CD4-positive, CD25-positive, alpha-beta regulatory T cell (primary cell): Measurements from ENCODE around the gene CEP350. TPM values are rescaled to one million over a fixed set of nuclear protein-coding genes. Genes with fewer than 3 reads are reported as not detected.
A peak's percentile ranks its signal among the peaks of the same experiment; 100 is the strongest.

ENCODE experiments used
- ATAC-seq, 2 donors: fragments of 150-1000 bp; cut with Tn5 transposase; one replicate each; pipeline ENCODE4 v1.10.0; 2021; ENCODE audit warnings: low read depth in 2 of 2, moderate number of reproducible peaks in 2 of 2, moderate library complexity in 1 of 2
- DNase-seq, 3 donors: peaks; one replicate each; pipeline versions ENCODE4 v3.0.0 to v3.0.0-alpha.2; 2012 to 2022; ENCODE audit warnings: mixed read lengths in 1 of 3
- H3K27ac ChIP-seq: one replicate; pipeline ENCODE4 v1.7.0; 2013; ENCODE audit warnings: mild to moderate bottlenecking, low read length; ENCODE audit not compliant: insufficient read depth, poor library complexity, severe bottlenecking
- H3K27me3 ChIP-seq: one replicate; pipeline ENCODE4 v1.7.0; 2013; ENCODE audit warnings: low read length; ENCODE audit not compliant: control insufficient read depth, insufficient read depth
- H3K36me3 ChIP-seq: one replicate; pipeline ENCODE4 v1.7.0; 2013; ENCODE audit warnings: mild to moderate bottlenecking, low read length, moderate library complexity; ENCODE audit not compliant: control insufficient read depth, insufficient read depth
- H3K4me1 ChIP-seq: 2 replicates; pipeline ENCODE4 v1.7.0; 2013; ENCODE audit warnings: mild to moderate bottlenecking, low read length; ENCODE audit not compliant: insufficient read depth, control insufficient read depth, poor library complexity, severe bottlenecking
- H3K4me3 ChIP-seq: one replicate; pipeline ENCODE4 v1.7.0; 2013; ENCODE audit warnings: low read depth, mild to moderate bottlenecking, low read length, moderate library complexity
- H3K9me3 ChIP-seq, 2 experiments: 1 replicate in 1 of 2; 2 replicates in 1 of 2; pipeline ENCODE4 v1.7.0; 2013; ENCODE audit warnings: low read length in 2 of 2, mild to moderate bottlenecking in 1 of 2, moderate library complexity in 1 of 2; ENCODE audit not compliant: control insufficient read depth in 2 of 2
- H3K27ac Mint-ChIP-seq, 3 donors: one replicate each; pipeline ENCODE4 v1.8.0; 2020 to 2022; ENCODE audit warnings: mild to moderate bottlenecking in 3 of 3, mixed read lengths in 3 of 3, moderate library complexity in 2 of 3
- H3K27me3 Mint-ChIP-seq: one replicate; pipeline ENCODE4 v1.8.0; 2022; ENCODE audit warnings: mild to moderate bottlenecking, mixed read lengths
- H3K36me3 Mint-ChIP-seq: one replicate; pipeline ENCODE4 v1.8.0; 2020; ENCODE audit warnings: mixed read lengths
- H3K4me1 Mint-ChIP-seq, 4 donors: one replicate each; pipeline ENCODE4 v1.8.0; 2020 to 2022; ENCODE audit warnings: mixed read lengths in 4 of 4, mild to moderate bottlenecking in 1 of 4
- H3K4me3 Mint-ChIP-seq, 4 donors: one replicate each; pipeline ENCODE4 v1.8.0; 2020 to 2022; ENCODE audit warnings: mild to moderate bottlenecking in 4 of 4, mixed read lengths in 4 of 4, moderate library complexity in 3 of 4
- H3K9me3 Mint-ChIP-seq, 7 donors: one replicate each; pipeline ENCODE4 v1.8.0; 2020 to 2022; ENCODE audit warnings: mixed read lengths in 7 of 7, mild to moderate bottlenecking in 3 of 7, moderate library complexity in 2 of 7
- polyA plus RNA-seq, 4 donors: library from polyadenylated mRNA; unstranded; fragments of 300-500 nt; fragmentation: Illumina TruSeq; gene quantifications; one replicate each; pipeline ENCODE4 v1.2.3, GENCODE V29; 2021
- total RNA-seq: library from RNA; stranded (reverse); gene quantifications from one replicate; pipeline ENCODE4 v1.2.3, GENCODE V29; 2022

The CEP350 gene, protein sequence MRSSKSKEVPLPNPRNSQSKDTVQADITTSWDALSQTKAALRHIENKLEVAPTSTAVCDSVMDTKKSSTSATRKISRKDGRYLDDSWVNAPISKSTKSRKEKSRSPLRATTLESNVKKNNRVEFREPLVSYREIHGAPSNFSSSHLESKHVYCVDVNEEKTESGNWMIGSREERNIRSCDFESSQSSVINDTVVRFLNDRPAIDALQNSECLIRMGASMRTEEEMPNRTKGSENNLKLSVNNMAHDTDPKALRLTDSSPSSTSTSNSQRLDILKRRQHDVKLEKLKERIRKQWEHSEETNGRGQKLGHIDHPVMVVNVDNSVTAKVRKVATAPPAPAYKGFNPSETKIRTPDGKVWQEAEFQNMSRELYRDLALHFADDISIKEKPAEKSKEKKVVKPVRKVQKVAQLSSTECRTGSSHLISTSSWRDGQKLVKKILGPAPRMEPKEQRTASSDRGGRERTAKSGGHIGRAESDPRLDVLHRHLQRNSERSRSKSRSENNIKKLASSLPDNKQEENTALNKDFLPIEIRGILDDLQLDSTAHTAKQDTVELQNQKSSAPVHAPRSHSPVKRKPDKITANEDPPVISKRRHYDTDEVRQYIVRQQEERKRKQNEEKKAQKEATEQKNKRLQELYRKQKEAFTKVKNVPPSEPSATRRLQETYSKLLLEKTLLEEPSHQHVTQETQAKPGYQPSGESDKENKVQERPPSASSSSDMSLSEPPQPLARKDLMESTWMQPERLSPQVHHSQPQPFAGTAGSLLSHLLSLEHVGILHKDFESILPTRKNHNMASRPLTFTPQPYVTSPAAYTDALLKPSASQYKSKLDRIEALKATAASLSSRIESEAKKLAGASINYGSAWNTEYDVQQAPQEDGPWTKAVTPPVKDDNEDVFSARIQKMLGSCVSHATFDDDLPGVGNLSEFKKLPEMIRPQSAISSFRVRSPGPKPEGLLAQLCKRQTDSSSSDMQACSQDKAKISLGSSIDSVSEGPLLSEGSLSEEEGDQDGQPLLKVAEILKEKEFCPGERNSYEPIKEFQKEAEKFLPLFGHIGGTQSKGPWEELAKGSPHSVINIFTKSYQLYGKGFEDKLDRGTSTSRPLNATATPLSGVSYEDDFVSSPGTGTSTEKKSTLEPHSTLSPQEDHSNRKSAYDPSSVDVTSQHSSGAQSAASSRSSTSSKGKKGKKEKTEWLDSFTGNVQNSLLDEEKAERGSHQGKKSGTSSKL (N-terminal part only)
- total RNA-seq (69.9 TPM), polyA plus RNA-seq (10 to 100 TPM; 20.4 to 29.4 (median 25.5) TPM)

DNA sequence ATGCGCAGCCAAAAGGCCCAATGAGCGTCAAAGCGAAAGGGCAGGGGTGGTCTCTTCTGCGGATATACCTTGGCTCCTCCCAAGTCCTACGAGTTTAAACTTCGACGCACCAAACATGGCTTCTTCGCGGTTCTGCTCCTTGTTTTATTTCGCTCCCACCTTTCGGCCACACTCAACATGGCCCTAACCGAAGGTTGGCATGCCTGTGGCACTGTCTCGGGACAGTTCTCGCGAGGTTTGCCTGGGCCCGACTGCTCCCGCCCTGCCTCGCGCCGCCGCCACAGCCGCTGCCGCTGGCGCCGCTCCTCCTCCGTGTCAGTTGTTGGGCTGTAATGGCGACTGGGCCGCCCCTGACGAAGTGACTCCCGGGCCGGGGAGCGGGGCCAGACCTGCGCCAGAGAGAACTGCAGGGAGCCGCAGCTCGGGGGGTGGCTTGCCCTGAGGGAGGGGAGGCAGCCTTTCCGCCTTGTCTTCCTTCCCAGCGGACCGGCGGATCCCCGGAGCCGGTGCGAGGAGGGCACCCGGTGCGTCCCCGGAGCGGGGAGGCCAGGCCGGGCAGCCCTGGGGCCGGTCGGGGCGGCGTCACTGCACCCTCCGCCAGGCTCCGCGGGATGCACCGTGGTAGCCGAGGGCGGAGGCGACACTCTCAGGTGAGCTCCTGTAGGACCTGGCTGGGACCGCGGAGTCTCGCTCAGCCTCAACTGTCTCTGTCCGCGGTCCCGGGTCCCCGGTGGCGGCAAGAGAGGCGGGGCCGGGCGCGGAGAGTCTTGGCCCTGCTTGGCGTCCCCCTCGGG lies at the start of gene CEP350:
Gene CEP350 (plus strand): TSS at position 318 of the 794 bp plus-strand sequence. CDS start 31,372 bp downstream, outside the sequence.
- Mint-ChIP-seq H3K27me3 (peaks cover 4% of the 10 kb centered on the region), H3K4me3 (peak within 1 kb of the TSS; percentile 88 to 98 (median 94)), H3K36me3 (no peaks in the 10 kb centered on the region), H3K27ac (peak within 1 kb of the TSS; percentile 90 to 96 (median 96)), H3K9me3 (no peaks in the 10 kb centered on the region), H3K4me1 (peaks cover 44 to 68% (median 48%) of the 10 kb centered on the region in 4 donors)
- Histone ChIP-seq H3K27me3 (no peaks in the 10 kb centered on the region), H3K36me3 (no peaks in the 10 kb centered on the region), H3K9me3 (no peaks in the 10 kb centered on the region), H3K4me1 (peaks cover 46% of the 10 kb centered on the region), H3K27ac (peak within 1 kb of the TSS; percentile 93), H3K4me3 (peak within 1 kb of the TSS; percentile 98)
- ATAC-seq (peak; percentile 90 to 94), DNase-seq (peak; percentile 97 to 99 (median 99))

DNA sequence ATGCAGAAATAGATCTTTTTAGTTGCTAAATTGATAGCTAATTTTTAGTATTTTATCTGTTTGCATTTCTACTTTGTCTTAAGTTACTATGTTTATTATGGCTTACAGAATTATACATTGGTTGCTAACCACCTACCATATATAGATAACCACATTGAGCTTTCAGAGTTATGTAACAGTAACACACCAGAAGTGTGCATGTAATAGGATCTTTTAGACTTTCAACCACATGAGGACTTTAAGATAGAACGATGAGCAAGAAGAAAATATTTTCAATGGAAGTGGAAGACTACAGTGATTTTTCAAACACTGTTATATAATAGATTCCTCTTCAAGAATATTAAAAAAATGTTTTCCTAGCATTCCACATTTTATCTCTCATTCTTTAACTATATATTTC lies 43.7 kb upstream of the CEP350 start:
- no peaks in the 10 kb centered on the region for H3K9me3 ChIP-seq
- Mint-ChIP-seq H3K4me3 (no peak overlapping the region), H3K36me3 (peaks cover 31% of the 10 kb centered on the region), H3K27me3 (no peaks in the 10 kb centered on the region), H3K9me3 (no peaks in the 10 kb centered on the region), H3K4me1 (peaks cover 20 to 27% (median 24%) of the 10 kb centered on the region in 4 donors), H3K27ac (peak overlapping the region in 2 of 3 donors; percentile 39 to 59)
- no peak overlapping the region for H3K27ac ChIP-seq
- H3K36me3 ChIP-seq: peaks cover 79% of the 10 kb centered on the region
- ATAC-seq (no peak), DNase-seq (no peak)
- no peak overlapping the region for H3K4me3 ChIP-seq
- no peaks in the 10 kb centered on the region for H3K27me3 ChIP-seq
- no peaks in the 10 kb centered on the region for H3K4me1 ChIP-seq

DNA sequence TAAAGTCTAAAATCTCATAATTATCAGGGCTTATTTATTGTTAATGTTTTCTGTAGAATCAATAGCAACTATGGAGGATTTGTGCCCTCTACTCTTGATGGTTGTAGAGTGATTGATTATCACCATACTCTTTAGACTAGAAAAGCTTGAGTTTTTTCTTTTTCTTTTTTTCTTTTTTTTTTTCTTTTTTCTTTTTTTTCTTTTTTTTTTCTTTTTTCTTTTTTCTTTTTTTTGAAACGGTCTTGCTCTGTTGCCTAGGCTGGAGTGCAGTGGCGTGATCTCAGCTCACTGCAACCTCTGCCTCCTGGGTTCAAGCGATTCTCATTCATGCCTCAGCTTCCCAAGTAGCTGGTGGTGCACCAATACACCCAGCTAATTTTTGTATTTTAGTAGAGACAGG lies 42.8 kb upstream of the CEP350 start:
- Mint-ChIP-seq H3K4me1 (peaks cover 20 to 27% (median 22%) of the 10 kb centered on the region in 4 donors), H3K36me3 (peaks cover 31% of the 10 kb centered on the region), H3K27ac (peak overlapping the region in 1 of 3 donors; percentile 39), H3K9me3 (no peaks in the 10 kb centered on the region), H3K4me3 (no peak overlapping the region), H3K27me3 (no peaks in the 10 kb centered on the region)
- Histone ChIP-seq H3K4me1 (no peaks in the 10 kb centered on the region), H3K27ac (no peak overlapping the region), H3K9me3 (no peaks in the 10 kb centered on the region), H3K36me3 (peaks cover 85% of the 10 kb centered on the region), H3K27me3 (no peaks in the 10 kb centered on the region), H3K4me3 (no peak overlapping the region)
- ATAC-seq (no peak), DNase-seq (no peak)

DNA sequence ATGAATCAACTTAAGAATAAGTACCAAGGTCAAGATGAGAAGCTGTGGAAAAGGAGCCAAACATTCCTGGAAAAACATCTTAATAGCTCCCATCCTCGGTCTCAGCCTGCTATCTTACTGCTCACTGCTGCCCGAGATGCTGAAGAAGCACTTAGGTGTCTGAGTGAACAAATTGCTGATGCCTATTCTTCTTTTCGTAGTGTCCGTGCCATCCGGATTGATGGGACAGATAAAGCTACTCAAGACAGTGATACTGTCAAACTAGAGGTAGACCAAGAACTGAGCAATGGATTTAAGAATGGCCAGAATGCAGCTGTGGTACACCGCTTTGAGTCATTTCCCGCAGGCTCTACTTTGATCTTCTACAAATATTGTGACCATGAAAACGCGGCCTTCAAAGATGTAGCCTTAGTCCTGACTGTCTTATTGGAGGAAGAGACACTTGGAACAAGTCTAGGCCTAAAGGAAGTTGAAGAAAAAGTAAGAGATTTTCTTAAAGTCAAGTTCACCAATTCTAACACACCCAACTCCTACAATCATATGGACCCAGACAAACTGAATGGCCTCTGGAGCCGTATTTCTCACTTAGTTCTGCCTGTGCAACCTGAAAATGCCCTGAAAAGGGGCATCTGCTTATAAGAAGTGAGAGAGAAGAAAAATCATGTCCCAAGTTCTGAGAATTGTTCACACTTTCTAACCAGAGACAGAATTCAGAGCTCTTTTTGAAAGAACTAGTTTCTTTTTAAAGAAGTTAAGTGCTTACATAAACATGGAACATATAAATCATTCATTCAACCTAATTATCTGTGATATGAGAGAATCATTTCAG lies 36.8 kb upstream of the CEP350 start:
- no peak overlapping the region for H3K27ac Mint-ChIP-seq
- peaks cover 38% of the 10 kb centered on the region for H3K36me3 Mint-ChIP-seq

DNA sequence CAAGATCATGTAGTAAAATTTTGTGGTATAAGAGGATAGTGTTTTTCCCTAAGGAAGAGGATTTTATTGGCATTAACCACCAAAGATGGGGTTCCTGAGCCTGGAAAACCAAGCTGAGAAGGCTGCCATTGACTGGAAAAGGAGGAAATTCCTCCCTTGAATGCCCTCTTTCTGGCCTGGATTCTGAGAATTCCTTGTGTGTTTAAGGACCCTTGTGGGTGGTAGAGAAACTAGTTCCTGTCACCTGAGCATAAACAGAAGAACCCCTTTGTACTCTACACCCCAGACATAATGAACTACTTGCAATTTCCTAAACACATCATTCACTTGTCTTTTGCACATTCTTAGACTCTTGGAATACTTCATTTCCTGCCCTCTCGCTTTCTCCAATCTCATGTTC lies 33.1 kb upstream of the CEP350 start:
- Mint-ChIP-seq H3K27me3 (no peaks in the 10 kb centered on the region), H3K9me3 (peaks cover 0 to 1% (median 0%) of the 10 kb centered on the region in 7 donors), H3K4me3 (no peak overlapping the region), H3K27ac (peak overlapping the region in 2 of 3 donors; percentile 61 to 67), H3K4me1 (peaks cover 0 to 9% (median 6%) of the 10 kb centered on the region in 4 donors), H3K36me3 (peaks cover 30% of the 10 kb centered on the region)
- Histone ChIP-seq H3K27ac (no peak overlapping the region), H3K27me3 (no peaks in the 10 kb centered on the region), H3K4me1 (no peaks in the 10 kb centered on the region), H3K36me3 (peaks cover 48% of the 10 kb centered on the region), H3K4me3 (no peak overlapping the region), H3K9me3 (no peaks in the 10 kb centered on the region)
- ATAC-seq (no peak), DNase-seq (no peak)

More for the DNA sequence above, 36.8 kb upstream of the CEP350 start:
- no peak overlapping the region for H3K4me3 ChIP-seq
- no peaks in the 10 kb centered on the region for H3K27me3 ChIP-seq
- H3K4me1 ChIP-seq: no peaks in the 10 kb centered on the region
- Mint-ChIP-seq H3K4me1 (peaks cover 5 to 7% (median 6%) of the 10 kb centered on the region in 4 donors), H3K9me3 (no peaks in the 10 kb centered on the region), H3K4me3 (no peak overlapping the region), H3K27me3 (no peaks in the 10 kb centered on the region)
- ATAC-seq (no peak), DNase-seq (no peak)
- no peaks in the 10 kb centered on the region for H3K9me3 ChIP-seq
- peaks cover 79% of the 10 kb centered on the region for H3K36me3 ChIP-seq
- H3K27ac ChIP-seq: no peak overlapping the region

DNA sequence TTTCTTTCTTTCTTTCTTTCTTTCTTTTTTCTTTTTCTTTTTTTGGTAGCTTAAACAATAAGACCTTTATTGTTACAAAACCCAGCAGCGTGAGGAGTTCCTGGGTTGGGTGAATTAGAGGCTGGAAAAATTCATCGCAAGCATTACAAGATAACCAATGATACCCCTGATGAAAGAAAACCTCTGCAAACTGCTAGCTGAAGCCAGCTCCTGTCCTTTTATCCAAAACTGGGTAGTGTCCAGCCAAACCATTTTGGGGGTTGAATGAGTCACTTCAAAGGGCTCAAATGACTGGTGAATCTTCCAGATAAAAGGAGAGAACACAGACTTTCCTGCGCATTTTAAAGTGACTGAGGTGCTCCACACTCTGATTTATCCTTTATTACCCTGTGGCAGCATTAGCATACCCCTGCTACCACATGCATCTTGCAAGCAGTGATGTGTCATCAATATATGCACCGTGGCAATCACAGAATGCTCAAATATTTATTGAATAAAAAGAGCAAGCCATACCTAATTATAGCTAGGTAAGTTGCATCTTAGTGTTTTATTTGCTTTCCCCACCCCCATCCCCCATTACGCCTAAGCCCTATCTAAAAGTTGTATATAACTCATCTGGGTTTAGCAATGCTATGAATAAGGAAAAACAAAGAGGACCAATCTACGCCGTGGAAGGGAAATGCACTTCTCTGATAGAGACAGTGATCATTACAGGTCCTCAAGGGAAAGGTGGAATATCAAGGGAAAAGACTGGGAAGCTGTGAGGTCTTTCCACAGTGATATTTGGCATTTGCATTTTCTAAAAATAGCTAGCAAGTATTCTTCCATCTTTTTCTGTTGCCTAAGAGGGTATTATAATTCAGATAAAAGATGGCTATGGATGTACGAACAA lies 32.4 kb upstream of the CEP350 start:
- Mint-ChIP-seq H3K36me3 (peaks cover 30% of the 10 kb centered on the region), H3K9me3 (peaks cover 0 to 1% (median 0%) of the 10 kb centered on the region in 7 donors), H3K27me3 (no peaks in the 10 kb centered on the region), H3K27ac (peak overlapping the region in 1 of 3 donors; percentile 61), H3K4me1 (peaks cover 0 to 9% (median 6%) of the 10 kb centered on the region in 4 donors), H3K4me3 (peak overlapping the region in 1 of 4 donors; percentile 7)
- Histone ChIP-seq H3K4me1 (no peaks in the 10 kb centered on the region), H3K27ac (no peak overlapping the region), H3K4me3 (no peak overlapping the region), H3K27me3 (no peaks in the 10 kb centered on the region), H3K36me3 (peaks cover 44% of the 10 kb centered on the region), H3K9me3 (no peaks in the 10 kb centered on the region)
- no peak for DNase-seq
- no peak for ATAC-seq
